Nasal cavity respiratory epithelium epithelial cell of viscerocranial mucosa (primary cell): ENCODE measurements around the gene OVCH1. TPM values are rescaled to one million over a fixed set of nuclear protein-coding genes. Genes with fewer than 3 reads are reported as not detected.

Experiments
- total RNA-seq: library from RNA; depleted of rRNA; stranded (reverse); fragments of >200 nt; gene quantifications from 2 replicates; pipeline ENCODE4 v1.2.3, GENCODE V29; 2014

Gene OVCH1
- 0.28 TPM in 1 of 2 replicates, not detected in the other for total RNA-seq

GRCh38 chr12:29497588-29497987 lies at the start of gene OVCH1:
Gene OVCH1 (minus strand): TSS chr12:29497686. CDS start chr12:29497686, 0 bp downstream.

GRCh38 chr12:29380536-29381523 lies 116.7 kb downstream of the OVCH1 start, which contains the start of gene ERGIC2:
Gene ERGIC2 (minus strand): TSS chr12:29381172. CDS start chr12:29371633, 9,539 bp downstream.

Other genes starting within 250 kb of the OVCH1 start
- 51.6 and 68.2 TPM in 2 replicates for gene ERGIC2, start 116.5 kb downstream of the OVCH1 start, total RNA-seq